GM12873 (cell line): ENCODE data around the gene CSTF2.

ENCODE experiments used
- TF ChIP-seq, protein P1 (sequence below): IDR thresholded peaks from 2 replicates; pipeline ENCODE4 v1.5.1; 2012; ENCODE audit warnings: low read depth, mild to moderate bottlenecking, moderate library complexity, low read length, control low read depth; ENCODE audit not compliant: insufficient read depth; ENCODE audit errors: missing control alignments

Gene CSTF2

DNA sequence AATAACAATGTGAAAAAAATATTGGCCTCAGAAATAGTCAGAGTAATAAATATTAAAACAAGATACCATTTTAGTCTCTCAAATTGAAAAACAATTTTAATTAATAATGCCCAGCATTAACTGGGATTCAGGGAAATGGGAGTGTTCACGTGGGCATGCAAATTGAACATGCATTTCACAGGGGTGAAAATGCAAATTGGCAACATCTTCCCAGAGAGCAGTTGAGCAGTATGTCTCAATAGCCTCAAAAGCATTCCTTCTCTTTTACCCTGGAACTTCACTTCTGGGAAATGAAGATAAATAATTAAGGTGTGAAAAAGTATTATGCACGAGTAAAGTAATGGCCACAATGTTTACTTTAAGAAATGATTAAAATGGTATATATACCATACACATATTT, 32.6 kb downstream of the CSTF2 start:
- TF ChIP-seq, protein P1, sequence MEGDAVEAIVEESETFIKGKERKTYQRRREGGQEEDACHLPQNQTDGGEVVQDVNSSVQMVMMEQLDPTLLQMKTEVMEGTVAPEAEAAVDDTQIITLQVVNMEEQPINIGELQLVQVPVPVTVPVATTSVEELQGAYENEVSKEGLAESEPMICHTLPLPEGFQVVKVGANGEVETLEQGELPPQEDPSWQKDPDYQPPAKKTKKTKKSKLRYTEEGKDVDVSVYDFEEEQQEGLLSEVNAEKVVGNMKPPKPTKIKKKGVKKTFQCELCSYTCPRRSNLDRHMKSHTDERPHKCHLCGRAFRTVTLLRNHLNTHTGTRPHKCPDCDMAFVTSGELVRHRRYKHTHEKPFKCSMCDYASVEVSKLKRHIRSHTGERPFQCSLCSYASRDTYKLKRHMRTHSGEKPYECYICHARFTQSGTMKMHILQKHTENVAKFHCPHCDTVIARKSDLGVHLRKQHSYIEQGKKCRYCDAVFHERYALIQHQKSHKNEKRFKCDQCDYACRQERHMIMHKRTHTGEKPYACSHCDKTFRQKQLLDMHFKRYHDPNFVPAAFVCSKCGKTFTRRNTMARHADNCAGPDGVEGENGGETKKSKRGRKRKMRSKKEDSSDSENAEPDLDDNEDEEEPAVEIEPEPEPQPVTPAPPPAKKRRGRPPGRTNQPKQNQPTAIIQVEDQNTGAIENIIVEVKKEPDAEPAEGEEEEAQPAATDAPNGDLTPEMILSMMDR, result no peak

DNA sequence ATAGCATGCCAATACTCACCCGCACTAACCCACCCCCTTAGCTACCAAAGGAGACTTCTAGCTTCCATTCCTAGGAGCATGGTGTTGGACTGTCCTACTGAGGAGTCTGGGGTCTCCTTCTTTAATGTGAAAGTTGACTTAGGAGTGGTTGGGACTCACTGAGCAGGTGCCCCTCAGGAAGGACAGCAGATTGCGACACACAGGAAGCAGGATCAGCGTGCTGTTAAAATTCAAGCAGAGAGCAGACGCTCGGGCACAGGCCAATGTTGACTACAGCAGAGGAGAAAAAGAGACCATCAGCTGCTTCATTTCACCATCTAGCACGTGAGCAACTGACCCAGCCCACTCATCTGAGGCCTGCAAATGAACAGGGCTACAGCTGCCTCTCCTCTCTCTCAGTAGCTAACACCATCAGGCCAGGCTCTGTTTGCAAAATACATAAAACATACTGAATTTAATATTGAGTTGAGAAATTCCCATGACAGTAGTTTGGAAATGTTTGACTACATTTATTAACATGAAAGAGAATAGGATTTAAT, 43.2 kb downstream of the CSTF2 start:
- TF ChIP-seq, protein P1, result no peak

DNA sequence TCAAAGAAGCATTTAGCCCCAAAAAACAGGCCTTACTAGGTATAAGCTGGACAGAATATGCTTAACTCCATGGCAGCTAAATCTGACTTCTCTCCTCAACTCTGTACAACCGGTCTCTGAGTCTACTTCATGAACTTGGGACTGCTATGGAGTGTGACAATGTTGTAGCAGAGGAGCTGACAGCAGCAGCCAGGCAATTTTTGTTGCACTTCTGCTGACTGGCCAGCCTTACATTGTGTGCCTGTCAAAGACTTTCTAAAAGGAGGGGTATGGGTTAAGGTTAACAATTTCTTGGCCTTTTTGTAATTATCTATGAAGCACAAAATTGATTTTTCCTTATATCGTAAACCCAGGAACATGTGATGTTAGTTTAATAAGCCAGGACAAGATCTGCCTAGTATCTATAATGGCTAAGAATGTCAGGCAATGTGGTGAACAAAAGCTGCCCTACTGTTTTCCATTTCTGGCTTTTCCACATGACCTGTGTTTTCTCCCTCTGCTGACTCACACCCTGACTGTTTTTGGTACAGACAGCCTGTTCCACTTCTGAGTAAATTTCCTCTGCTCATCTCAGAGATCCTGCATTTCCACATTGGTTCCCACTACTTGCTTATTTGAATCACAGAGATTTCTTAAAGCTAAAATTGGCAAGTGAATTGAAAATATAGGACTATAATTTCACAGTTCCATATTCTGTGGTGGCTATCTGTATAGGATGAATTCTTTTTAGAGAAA, 44.6 kb downstream of the CSTF2 start:
- TF ChIP-seq, protein P1, result no peak

DNA sequence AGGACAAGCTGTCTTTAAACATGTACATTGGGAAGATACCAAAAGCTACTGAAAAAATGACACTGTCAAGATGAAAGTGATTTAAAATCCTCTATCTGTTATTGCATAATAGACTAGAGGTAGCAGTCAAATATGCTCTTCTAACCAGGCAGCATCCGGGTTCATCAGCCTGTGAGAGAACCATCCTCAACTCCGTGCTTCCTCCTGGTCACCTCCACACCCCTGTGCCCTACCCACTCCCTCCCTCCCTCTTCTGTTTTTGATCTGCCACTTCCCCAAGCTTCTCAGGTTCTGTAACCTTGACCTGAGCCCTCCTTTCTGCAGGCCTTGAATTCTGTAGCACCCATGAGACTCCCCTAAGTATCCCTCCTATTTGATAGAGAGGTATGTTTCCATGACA, 48.1 kb downstream of the CSTF2 start:
- TF ChIP-seq, protein P1, result no peak

DNA sequence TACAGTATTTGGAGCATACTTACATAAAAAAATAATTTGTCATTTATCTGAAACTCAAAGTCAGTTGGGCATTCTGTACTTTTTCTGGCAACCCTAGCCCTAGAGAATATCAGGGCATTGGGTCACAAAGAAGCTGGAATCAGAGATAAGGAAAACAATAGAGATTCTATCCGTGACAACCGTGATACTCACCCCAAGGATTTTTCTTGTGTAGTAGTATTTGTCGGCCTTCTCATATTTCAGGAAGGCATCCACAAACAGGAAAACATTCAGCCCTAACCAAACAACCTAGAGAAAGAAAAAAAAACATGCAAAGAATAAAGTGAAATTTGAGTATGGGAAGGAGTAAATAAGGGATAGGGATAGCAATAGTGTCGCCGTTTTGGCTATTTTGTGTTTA, 50.3 kb downstream of the CSTF2 start:
- TF ChIP-seq, protein P1, result no peak

DNA sequence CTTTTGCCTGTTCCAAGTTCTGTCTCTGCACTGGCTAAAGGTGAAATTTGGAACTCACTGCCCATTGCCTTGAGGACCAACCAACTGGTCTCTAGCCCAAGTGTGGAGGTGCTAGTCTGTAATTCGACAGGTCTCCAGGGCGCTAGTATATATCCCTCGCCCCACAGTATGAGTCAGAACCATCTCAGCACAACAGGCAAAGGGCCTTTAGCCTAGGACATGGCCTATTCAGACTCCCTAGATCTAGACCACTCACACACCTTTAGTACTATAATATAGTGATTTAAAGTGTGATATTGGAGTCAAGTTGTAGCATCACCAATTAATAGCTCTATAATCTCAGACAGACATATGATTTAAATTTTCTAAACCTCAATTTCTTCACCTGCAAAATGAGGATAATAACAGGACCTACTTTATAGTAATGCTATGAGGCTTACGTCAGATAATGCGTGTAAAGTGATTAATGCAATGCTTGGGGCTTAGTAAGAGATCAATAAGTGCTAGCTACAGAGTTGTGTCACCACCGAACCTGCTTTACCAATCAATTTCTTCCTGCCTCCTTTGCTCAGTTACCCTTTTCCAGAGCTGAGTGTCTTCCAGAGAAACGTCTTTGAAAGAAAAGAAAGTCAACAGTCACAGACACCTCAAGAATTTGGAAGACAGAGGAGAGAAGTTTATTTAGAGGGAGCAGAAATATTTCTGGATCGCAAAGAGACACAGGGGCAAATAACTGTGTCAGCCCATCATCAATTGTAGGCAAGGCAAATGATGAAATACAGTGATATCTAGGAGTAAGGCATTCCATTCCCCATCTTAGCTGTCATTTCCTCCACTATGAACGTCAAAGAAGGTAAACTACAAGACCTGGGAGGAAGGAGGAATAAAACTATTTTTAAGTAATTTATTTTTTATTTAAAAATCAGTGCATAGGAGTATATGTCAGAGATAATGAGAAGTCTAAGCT, 51.7 kb downstream of the CSTF2 start:
- TF ChIP-seq, protein P1, result no peak

DNA sequence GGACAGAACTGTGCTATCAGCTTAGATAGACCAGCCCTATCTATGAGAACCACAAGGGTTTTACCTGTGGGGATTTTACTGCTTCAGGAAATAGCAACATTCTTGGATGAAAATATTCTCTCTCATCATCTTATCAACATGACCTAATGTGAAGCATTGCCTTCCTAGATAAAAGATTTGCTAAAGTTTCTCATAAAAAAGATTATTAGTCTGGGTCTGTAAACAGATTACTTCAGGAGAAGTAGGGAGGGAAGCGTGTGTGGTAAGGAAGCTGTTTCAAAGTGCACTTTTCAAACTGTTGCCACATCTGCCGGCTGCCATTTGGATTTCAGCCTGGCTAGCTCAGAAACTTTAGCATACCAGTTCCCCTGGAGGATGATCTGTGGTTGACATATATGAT, 54.1 kb downstream of the CSTF2 start, which contains the start of gene NOX1:
Gene NOX1 (minus strand): TSS at position 35 of the 400 bp plus-strand sequence. CDS start 220 bp downstream, outside the sequence.
- TF ChIP-seq, protein P1, result no peak
